ENCODE measurements around the gene NCOA3.

Gene NCOA3

GRCh38 chr20:47500554-47500953 is 1.1 kb upstream of the NCOA3 start:
- TF ChIP-seq EZH2phosphoT487 (IDR thresholded peaks at IDR 0.05; ENCODE audit: borderline replicate concordance, low read length) (no peak), CTCF (IDR thresholded peaks at IDR 0.05; ENCODE audit: low read depth, low read length, poor library complexity, severe bottlenecking) (no peak)
- Histone ChIP-seq H3K27me3 (ENCODE audit: control insufficient read depth, low read length) (no peaks in the 10 kb centered on the region), H3K79me2 (ENCODE audit: control insufficient read depth, low read length) (peaks cover 70% of the 10 kb centered on the region), H3K9me2 (replicated peaks; ENCODE audit: control insufficient read depth, low read length) (no peaks in the 10 kb centered on the region), H3K27ac (ENCODE audit: low read depth, low read length) (peak overlapping the region; percentile 80), H3K9me3 (ENCODE audit: control insufficient read depth, insufficient read depth, low read length) (no peaks in the 10 kb centered on the region), H3K36me3 (ENCODE audit: control insufficient read depth, low read length) (peaks cover 36% of the 10 kb centered on the region), H3K4me3 (ENCODE audit: low read length) (peak overlapping the region; percentile 84), H4K20me1 (ENCODE audit: control insufficient read depth, insufficient read depth, low read depth, low read length) (peaks cover 9% of the 10 kb centered on the region; the same call in 1 of the 2 replicates), H3K4me2 (ENCODE audit: low read length) (peak overlapping the region; percentile 95), H3F3A (ENCODE audit: control insufficient read depth, insufficient read depth) (peaks cover 20% of the 10 kb centered on the region), H3K4me1 (ENCODE audit: control insufficient read depth, low read length) (peaks cover 49% of the 10 kb centered on the region)

- Histone ChIP-seq H3K4me2 (ENCODE audit: low read length) (peak overlapping the region; percentile 95), H3K27ac (ENCODE audit: low read depth, low read length) (peak overlapping the region; percentile 80), H3K4me3 (ENCODE audit: low read length) (peak overlapping the region; percentile 84), H4K20me1 (ENCODE audit: control insufficient read depth, insufficient read depth, low read depth, low read length) (peaks cover 9% of the 10 kb centered on the region; the same call in 1 of the 2 replicates), H3F3A (ENCODE audit: control insufficient read depth, insufficient read depth) (peaks cover 16% of the 10 kb centered on the region), H3K9me3 (ENCODE audit: control insufficient read depth, insufficient read depth, low read length) (no peaks in the 10 kb centered on the region), H3K79me2 (ENCODE audit: control insufficient read depth, low read length) (peaks cover 75% of the 10 kb centered on the region), H3K4me1 (ENCODE audit: control insufficient read depth, low read length) (peaks cover 51% of the 10 kb centered on the region), H3K36me3 (ENCODE audit: control insufficient read depth, low read length) (peaks cover 41% of the 10 kb centered on the region), H3K9me2 (replicated peaks; ENCODE audit: control insufficient read depth, low read length) (no peaks in the 10 kb centered on the region), H3K27me3 (ENCODE audit: control insufficient read depth, low read length) (no peaks in the 10 kb centered on the region)
- no peak for TF ChIP-seq EZH2phosphoT487 (IDR thresholded peaks at IDR 0.05; ENCODE audit: borderline replicate concordance, low read length)
- no peak for TF ChIP-seq CTCF (IDR thresholded peaks at IDR 0.05; ENCODE audit: low read depth, low read length, poor library complexity, severe bottlenecking)
Observed at GRCh38 chr20:47501116-47501481, 588 bp upstream of the NCOA3 start.

- peaks cover 56% of the 10 kb centered on the region for H3K36me3 ChIP-seq (ENCODE audit: control insufficient read depth, low read length)
- H3K9me3 ChIP-seq (ENCODE audit: control insufficient read depth, insufficient read depth, low read length), result no peaks in the 10 kb centered on the region
- peaks cover 53% of the 10 kb centered on the region for H3K4me1 ChIP-seq (ENCODE audit: control insufficient read depth, low read length)
- H3K4me3 ChIP-seq (ENCODE audit: low read length), result peak overlapping the region; percentile 84
- no peaks in the 10 kb centered on the region for H3K9me2 ChIP-seq (replicated peaks; ENCODE audit: control insufficient read depth, low read length)
- no peaks in the 10 kb centered on the region for H3K27me3 ChIP-seq (ENCODE audit: control insufficient read depth, low read length)
- H4K20me1 ChIP-seq (ENCODE audit: control insufficient read depth, insufficient read depth, low read depth, low read length), result peaks cover 9% of the 10 kb centered on the region; the same call in 1 of the 2 replicates
- H3K27ac ChIP-seq (ENCODE audit: low read depth, low read length), result peak overlapping the region; percentile 80
- TF ChIP-seq EZH2phosphoT487 (IDR thresholded peaks at IDR 0.05; ENCODE audit: borderline replicate concordance, low read length) (no peak), CTCF (IDR thresholded peaks at IDR 0.05; ENCODE audit: low read depth, low read length, poor library complexity, severe bottlenecking) (no peak)
- H3F3A ChIP-seq (ENCODE audit: control insufficient read depth, insufficient read depth), result peaks cover 17% of the 10 kb centered on the region
- peak overlapping the region; percentile 95 for H3K4me2 ChIP-seq (ENCODE audit: low read length)
- peaks cover 89% of the 10 kb centered on the region for H3K79me2 ChIP-seq (ENCODE audit: control insufficient read depth, low read length)
Observed at GRCh38 chr20:47502271-47503239, 868 bp downstream of the NCOA3 start.
